ENCODE measurements around the gene NXPH1. TPM values are rescaled to one million over a fixed set of nuclear protein-coding genes. Genes with fewer than 3 reads are reported as not detected.

Gene NXPH1
- total and polyA plus RNA-seq, 9 donors = 0.05 to 0.12 TPM; not detected in 7

DNA sequence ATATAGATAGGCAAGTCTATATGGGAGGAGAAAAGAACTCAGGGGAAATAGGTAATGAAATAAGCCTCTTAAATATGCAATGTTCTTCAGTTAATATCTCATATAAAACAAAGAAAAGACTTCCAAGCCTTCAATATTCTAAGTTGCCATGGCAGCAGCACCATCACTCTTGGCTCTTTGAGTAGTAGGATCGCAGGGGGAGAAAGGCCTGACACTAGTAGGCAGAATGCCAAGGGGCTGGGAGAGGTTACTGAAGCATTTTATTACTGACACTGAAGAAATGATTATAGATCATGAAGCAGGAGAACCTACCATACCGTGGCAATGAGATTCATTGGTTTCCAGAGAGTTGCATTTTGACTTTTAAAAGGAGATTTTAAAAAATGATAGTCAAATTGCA lies 193.9 kb downstream of the NXPH1 start:
- Histone ChIP-seq H3K9me3 (no peaks in the 10 kb centered on the region), H3K27me3 (no peaks in the 10 kb centered on the region), H3K36me3 (no peaks in the 10 kb centered on the region), H3K4me3 (no peak overlapping the region), H3K27ac (no peak overlapping the region), H3K4me1 (ENCODE audit: insufficient read depth) (no peaks in the 10 kb centered on the region)
- DNase-seq = no peak
- 54 to 70% (median 70%) methylated on average over 2 of the region's 2 CpGs for WGBS, 3 donors
- TF ChIP-seq, protein P1, sequence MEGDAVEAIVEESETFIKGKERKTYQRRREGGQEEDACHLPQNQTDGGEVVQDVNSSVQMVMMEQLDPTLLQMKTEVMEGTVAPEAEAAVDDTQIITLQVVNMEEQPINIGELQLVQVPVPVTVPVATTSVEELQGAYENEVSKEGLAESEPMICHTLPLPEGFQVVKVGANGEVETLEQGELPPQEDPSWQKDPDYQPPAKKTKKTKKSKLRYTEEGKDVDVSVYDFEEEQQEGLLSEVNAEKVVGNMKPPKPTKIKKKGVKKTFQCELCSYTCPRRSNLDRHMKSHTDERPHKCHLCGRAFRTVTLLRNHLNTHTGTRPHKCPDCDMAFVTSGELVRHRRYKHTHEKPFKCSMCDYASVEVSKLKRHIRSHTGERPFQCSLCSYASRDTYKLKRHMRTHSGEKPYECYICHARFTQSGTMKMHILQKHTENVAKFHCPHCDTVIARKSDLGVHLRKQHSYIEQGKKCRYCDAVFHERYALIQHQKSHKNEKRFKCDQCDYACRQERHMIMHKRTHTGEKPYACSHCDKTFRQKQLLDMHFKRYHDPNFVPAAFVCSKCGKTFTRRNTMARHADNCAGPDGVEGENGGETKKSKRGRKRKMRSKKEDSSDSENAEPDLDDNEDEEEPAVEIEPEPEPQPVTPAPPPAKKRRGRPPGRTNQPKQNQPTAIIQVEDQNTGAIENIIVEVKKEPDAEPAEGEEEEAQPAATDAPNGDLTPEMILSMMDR (IDR thresholded peaks at IDR 0.05) = no peak
- no peak for TF ChIP-seq EP300 (IDR thresholded peaks at IDR 0.05)
- TF ChIP-seq POLR2A (IDR thresholded peaks at IDR 0.05) = no peak
- intact Hi-C loops (cut with DNase I) = no loop called here

DNA sequence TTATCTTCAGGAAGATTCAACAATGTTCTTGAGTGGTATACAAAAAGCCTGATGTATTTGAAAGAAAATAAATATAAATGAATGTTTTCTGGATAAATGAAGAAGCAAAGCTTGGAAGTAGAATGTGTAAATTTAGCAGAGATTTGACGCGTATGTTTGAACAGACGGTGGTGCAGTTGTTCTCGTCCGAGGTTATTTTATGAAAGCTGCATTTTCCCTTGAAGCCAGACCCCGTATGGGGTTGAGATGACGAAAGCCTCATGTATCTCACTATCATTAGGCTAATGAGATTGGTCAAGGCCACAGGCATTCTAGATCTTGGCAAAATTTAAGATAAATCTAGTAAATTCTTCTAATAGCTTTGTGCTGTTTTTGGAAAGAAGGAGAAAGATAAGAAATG lies 195.2 kb downstream of the NXPH1 start:
- TF ChIP-seq POLR2A (IDR thresholded peaks at IDR 0.05) (no peak), EP300 (IDR thresholded peaks at IDR 0.05) (no peak)
- TF ChIP-seq, protein P1 (IDR thresholded peaks at IDR 0.05) = no peak
- no peak for DNase-seq
- no peaks in the 10 kb centered on the region for H3K36me3 ChIP-seq
- no peak overlapping the region for H3K4me3 ChIP-seq
- intact Hi-C loops (cut with DNase I) = no loop called here
- WGBS, 3 donors = 59 to 73% (median 72%) methylated on average over 7 of the region's 7 CpGs
- H3K27ac ChIP-seq = no peak overlapping the region
- no peaks in the 10 kb centered on the region for H3K9me3 ChIP-seq
- no peaks in the 10 kb centered on the region for H3K27me3 ChIP-seq
- no peaks in the 10 kb centered on the region for H3K4me1 ChIP-seq (ENCODE audit: insufficient read depth)

DNA sequence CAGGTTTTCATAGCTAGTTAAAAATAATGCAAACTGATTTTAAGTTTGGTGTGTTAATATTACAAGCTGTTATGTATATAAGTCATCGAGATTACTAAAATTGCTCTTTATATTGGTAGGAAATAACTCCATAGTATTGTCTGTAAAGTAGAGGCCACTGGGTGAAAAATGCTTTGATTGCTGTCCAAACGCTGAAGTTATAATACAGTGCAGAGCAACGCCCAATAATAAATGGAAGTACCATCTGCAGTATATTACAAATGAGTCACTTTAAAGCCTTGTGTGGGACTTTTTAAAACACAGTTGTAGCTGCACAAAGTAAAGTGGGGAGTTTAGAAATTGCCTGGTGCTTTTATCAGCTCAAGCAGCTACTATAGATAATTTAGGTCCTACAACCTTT lies 196.1 kb downstream of the NXPH1 start:
- DNase-seq = no peak
- Histone ChIP-seq H3K4me1 (ENCODE audit: insufficient read depth) (no peaks in the 10 kb centered on the region), H3K4me3 (no peak overlapping the region), H3K9me3 (no peaks in the 10 kb centered on the region), H3K36me3 (no peaks in the 10 kb centered on the region), H3K27me3 (no peaks in the 10 kb centered on the region), H3K27ac (no peak overlapping the region)
- TF ChIP-seq POLR2A (IDR thresholded peaks at IDR 0.05) (no peak), EP300 (IDR thresholded peaks at IDR 0.05) (no peak)
- TF ChIP-seq, protein P1 (IDR thresholded peaks at IDR 0.05) = no peak
- intact Hi-C loops (cut with DNase I) = no loop called here
- 16 to 22% (median 17%) methylated on average over 3 of the region's 3 CpGs for WGBS, 3 donors

- Histone ChIP-seq H3K9me3 (no peaks in the 10 kb centered on the region), H3K36me3 (no peaks in the 10 kb centered on the region), H3K4me3 (no peak overlapping the region), H3K4me1 (ENCODE audit: insufficient read depth) (no peaks in the 10 kb centered on the region), H3K27me3 (no peaks in the 10 kb centered on the region), H3K27ac (no peak overlapping the region)
- 73 to 86% (median 82%) methylated on average over 4 of the region's 4 CpGs for WGBS, 3 donors
- TF ChIP-seq POLR2A (IDR thresholded peaks at IDR 0.05) = no peak
- TF ChIP-seq, protein P1 (IDR thresholded peaks at IDR 0.05) = no peak
- no peak for DNase-seq
- intact Hi-C loops (cut with DNase I) = no loop called here
Measured at GRCh38 chr7:8637322-8637721, 203.9 kb downstream of the NXPH1 start.

- H3K4me3 ChIP-seq = no peak overlapping the region
- intact Hi-C loops (cut with DNase I) = no loop called here
- H3K27me3 ChIP-seq = no peaks in the 10 kb centered on the region
- no peak overlapping the region for H3K27ac ChIP-seq
- DNase-seq = no peak
- H3K9me3 ChIP-seq = no peaks in the 10 kb centered on the region
- TF ChIP-seq POLR2A (IDR thresholded peaks at IDR 0.05) (no peak), EP300 (IDR thresholded peaks at IDR 0.05) (no peak)
- TF ChIP-seq, protein P1 (IDR thresholded peaks at IDR 0.05) = no peak
- no peaks in the 10 kb centered on the region for H3K4me1 ChIP-seq (ENCODE audit: insufficient read depth)
- 5 to 23% (median 7%) methylated on average over 7 of the region's 7 CpGs for WGBS, 3 donors
- H3K36me3 ChIP-seq = no peaks in the 10 kb centered on the region
Measured at GRCh38 chr7:8638076-8638475, 204.7 kb downstream of the NXPH1 start.

Measured in ovary (tissue), 9 donors.